Measurements from ENCODE around the gene BRIP1. TPM values are rescaled to one million over a fixed set of nuclear protein-coding genes. Genes with fewer than 3 reads are reported as not detected.
A peak's percentile ranks its signal among the peaks of the same experiment; 100 is the strongest.
"Not testable (repeated sequence)": the region's sequence is repeated elsewhere in the genome, so short reads cannot be mapped to it uniquely, and the experiment has no call there.

Gene BRIP1
- polyA plus RNA-seq (ENCODE audit: insufficient read depth in 1 of 5, insufficient read length in 5 of 5, low replicate concordance in 1 of 5) = 10 to 100 TPM in 4 of 5 donors, 1 to 10 TPM in 1; 8.0 to 22.9 (median 12.8) TPM
- long read RNA-seq, donor 1, full-length matches to known transcripts = 1 of 1 reads
- long read RNA-seq, donor 1, partial matches to known transcripts = 0 of 1 reads
- long read RNA-seq, donor 1, other reads (novel, unspliced or antisense) = 0 of 1 reads
- long read RNA-seq, donor 2 = 0 reads
- long read RNA-seq, donor 3 = 0 reads
- long read RNA-seq, donor 4 = 0 reads
- long read RNA-seq, donor 5 = 0 reads
- long read RNA-seq, donor 6 = 0 reads
- long read RNA-seq, donor 7 = 0 reads
- long read RNA-seq, donor 8 = 0 reads

DNA sequence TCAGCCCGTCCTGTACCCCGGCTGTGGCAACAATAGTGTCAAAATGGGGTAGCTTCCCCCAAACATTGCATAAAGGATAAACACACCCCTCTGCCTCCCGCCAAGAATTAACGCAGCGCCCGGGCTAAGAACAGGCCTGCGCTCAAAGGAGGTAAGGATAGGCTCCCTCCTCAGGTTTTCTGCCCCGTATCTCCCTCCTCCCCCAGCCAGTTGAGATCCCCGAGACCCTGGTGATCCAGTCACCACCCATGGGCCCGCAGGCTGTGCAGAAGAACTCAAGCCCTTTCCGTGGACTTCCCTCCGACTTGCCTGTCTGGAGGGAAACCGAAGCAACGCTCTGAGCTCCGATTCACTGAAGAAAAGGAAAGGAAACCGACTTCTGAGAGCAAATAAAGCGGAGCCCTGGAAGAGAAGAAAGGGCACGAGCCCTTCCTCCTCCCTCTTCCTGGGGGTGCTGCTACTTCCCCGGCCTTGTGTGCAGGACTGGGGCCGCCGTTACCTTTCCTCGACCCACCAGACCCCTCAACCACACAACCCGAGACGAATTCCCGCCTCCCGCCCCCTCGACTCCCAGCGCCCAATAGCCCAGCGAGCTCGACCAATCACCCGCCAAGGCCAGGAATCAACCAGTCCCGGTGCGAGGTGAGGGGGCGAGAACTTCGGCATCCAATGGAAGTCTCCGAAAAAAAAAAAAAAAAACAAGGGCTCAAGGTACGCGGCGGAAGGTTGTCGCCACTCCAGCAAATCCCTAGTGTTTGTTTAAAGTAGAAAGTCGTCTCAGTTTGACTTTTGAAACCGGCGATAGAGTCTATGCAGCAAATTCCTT lies at the start of gene BRIP1:
Gene BRIP1, minus strand, starts transcription at position 554 of the 826 bp plus-strand sequence. CDS start 1,989 bp downstream, outside the sequence.
- peak; percentile 93 for DNase-seq

- DNase-seq = no peak
Observed at GRCh38 chr17:61908292-61909037, 45.1 kb upstream of the BRIP1 start.

- DNase-seq = no peak
Observed at GRCh38 chr17:61907361-61907760, 44.0 kb upstream of the BRIP1 start.

DNA sequence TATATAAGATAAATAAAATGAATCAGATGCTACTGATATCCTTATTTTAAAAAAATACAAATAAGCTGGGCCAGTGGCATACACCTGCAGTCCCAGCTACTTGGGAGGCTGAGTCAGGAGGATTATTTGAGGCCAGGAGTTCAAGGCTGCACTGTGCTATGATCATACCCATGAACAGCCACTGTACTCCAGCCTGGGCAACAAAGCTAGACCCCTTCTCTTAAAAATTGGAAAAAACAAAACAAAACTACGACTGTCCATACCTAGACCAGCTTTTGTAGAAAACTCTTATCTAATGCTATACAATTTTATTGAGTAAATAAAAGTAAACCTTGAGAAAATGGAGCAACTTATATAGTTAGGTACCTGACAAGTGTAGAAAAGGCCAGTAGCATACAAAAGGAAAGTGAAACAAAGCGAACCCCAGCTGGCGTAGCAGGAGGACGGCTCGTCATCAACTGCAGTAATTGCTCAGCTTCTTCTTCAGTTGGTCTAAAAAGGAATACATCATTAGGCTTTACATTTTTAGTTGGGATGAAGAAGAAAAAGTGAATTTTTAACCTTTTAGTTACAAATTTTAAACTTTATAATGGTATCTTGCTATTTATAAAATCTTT lies 40.9 kb upstream of the BRIP1 start:
- no peak for DNase-seq

DNA sequence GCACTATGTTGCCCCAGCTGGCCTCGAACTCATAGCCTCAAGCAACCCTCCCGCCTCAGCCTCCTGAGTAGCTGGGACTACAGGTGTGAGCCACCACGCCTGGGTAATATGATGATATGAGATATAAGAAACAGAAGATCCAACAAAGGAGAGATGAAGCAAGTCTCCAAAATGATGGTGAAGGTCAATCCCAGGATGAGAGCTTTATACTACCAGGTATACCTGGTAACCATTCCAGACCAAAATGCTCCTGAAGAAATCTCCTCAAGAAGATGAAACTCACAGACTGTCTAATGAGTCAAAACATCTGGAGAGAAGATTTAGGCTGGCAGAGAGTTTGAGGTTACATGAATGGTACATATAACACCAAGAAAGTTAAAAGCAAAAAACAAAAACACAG lies 39.9 kb upstream of the BRIP1 start:
- DNase-seq = no peak

DNA sequence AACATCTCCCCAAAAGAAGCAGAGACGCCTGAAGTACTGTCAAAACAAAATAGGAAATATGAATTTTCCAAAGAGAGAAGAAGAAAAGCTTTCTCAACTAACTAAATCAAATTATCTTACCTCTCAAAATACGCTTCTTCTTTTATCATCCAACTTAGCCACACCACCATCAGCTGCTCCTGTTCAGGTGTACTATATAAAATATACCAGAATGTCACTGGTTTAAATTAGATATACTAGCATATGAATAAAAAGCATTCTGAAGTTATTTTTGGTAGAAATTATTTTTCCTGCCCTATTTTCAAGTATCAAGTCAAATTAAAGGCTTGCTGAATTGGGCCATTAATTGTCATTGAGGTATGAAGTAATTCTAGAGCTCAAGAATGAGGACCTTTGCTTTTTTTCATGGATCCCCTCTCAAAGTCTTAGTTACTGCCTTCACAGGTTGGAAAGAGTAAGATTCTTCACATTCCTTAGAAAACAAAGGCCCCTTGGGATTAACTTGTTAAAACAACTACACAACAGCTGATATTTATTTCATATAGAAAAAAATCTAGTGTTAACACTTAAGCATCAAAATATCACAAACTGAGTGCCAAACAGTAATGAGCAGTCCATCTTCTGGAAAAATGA lies 34.3 kb upstream of the BRIP1 start:
- DNase-seq = no peak

- DNase-seq = no peak
Observed at GRCh38 chr17:61895391-61895790, 32.1 kb upstream of the BRIP1 start.

DNA sequence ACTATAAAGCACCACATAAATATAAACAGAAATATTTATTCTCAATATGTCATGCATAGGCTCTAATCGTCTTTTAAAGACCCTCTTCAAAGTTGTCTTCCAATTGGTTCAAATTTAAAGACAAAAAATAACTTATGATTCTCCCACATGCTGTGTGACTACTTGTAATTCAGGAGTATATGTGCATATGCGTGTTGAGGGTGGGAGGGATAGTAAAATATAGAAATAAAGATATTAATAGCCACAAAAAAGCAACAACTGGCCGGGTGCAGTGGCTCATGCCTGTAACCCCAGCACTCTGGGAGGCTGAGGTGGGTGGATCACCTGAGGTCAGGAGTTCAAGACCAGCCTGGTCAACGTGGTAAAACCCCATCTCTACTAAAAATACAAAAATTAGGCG lies 31.0 kb upstream of the BRIP1 start:
- not testable (repeated sequence) for DNase-seq

DNA sequence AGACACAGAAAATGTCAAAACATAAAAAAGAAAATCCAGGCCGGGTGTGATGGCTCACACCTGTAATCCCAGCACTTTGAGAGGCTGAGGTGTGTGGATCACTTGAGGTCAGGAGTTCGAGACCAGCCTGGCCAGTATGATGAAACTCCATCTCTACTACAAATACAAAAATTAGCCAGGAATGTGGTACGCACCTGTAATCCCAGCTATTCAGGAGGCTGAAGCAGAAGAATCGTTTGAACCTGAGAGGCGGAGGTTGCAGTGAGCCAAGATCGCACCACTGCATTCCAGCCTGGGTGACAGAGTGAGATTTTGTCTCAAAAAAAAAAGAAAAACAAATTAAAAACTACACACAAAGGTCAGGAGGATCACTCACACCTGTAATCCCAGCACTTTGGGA lies 24.4 kb upstream of the BRIP1 start:
- not testable (repeated sequence) for DNase-seq

GRCh38 chr17:61885865-61886264 lies 22.5 kb upstream of the BRIP1 start:
- not testable (repeated sequence) for DNase-seq

DNA sequence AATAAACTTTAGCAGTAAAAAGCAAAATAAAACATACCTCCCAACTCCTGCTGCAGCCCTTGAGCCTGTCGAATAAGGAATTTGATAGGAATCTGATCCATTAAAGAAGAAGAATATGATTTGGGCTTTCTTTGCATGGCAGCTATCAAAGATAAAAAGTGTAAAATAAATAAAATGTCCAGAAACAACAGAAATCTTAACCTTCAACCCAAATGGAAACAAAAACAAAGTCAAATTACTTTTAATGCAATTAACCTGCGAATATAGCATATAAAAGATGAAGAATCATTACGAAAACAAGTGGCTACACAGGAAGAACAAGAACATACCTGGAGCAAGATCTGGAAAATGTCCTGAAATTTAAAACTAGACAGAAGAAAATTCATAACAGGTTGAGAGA lies 21.5 kb upstream of the BRIP1 start:
- DNase-seq = no peak

DNA sequence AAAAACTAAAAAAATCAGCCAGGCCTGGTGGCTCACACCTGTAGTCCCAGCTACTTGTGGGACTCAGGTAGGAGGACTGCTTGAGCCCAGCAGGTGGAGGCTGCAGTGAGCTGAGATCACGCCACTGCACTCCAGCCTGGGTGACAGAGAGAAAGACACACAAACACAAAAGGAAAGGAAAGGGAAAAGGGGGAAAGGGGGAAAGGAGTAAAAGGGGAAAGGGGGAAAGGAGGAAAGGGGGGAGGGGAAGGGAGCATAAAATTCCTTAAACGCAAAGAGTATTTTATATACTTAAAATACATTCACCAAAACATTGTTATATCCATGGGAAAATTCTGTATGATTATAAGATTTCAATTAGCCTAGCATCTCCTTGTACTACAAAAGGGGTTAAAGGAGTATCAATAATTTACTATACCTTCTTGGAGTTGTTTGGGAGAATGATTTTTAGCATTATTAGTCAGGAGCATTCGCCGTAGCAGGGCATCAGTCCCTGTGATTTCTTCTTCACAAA lies 17.3 kb upstream of the BRIP1 start:
- no peak for DNase-seq

DNA sequence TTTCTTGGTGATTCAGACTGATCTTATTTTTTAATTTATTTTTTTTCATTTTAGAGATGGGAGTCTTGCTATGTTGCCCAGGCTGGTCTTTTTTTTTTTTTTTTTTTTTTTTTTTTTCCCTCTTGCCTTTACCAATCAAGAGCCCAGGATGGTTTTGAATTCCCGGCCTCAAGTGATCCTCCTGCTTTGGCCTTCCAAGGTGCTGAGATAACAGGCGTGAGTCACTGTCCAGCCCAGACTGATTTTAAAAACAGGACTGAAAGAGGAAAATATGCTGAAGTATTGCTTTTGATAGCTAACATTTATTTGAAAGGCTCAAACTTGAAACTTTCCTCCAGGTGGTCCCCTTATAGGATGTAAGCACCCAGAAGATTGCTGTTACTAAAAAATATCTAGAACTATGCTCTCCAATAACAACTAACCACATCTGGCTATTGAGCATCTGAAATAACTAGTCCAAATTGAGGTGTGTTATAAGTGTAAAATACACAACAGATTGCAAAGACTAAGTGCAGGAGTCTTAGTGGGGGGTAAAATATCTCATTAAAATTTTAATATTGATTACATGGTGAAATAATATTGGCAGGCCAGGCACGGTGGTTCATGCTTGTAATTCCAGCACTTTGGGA lies 15.8 kb upstream of the BRIP1 start:
- no peak for DNase-seq

DNA sequence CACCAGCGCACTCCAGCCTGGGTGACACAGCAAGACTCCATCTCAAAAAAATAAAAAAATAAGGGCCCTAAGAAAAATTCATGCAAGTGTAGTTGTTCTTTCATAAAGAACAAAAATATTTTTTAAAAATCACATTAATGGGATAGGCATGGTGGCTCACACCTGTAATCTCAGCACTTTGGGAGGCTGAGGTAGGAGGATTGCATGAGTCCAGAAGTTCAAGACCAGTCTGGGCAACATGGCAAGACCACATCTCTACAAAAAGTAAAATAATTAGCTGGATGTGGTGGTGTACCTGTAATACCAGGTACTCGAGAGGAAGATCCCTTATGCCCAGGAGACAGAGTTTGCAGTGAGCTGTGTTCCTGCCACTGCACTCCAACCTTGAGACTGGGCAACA lies 15.2 kb upstream of the BRIP1 start:
- DNase-seq = no peak

GRCh38 chr17:61877837-61878236 lies 14.5 kb upstream of the BRIP1 start:
- DNase-seq = no peak

DNA sequence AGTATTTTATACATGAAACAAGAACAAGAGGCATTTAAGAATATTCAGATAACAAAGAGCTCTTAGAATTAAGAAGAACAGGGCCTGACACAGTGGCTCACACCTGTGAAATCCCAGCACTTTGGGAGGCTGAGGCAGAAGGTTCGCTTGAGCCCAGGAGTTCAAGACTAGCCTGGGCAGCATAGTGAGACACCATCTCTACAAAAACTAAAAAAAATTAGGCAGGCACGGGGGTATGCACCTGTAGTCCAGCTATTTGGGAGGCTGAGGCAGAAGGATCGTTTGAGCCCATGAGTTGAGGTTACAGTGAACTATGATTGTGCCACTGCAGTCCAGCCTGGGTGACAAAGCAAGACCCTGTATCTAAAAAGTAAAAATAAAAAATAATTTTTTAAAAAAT lies 12.5 kb upstream of the BRIP1 start:
- no peak for DNase-seq

GRCh38 chr17:61875285-61875684 lies 12.0 kb upstream of the BRIP1 start:
- no peak for DNase-seq

DNA sequence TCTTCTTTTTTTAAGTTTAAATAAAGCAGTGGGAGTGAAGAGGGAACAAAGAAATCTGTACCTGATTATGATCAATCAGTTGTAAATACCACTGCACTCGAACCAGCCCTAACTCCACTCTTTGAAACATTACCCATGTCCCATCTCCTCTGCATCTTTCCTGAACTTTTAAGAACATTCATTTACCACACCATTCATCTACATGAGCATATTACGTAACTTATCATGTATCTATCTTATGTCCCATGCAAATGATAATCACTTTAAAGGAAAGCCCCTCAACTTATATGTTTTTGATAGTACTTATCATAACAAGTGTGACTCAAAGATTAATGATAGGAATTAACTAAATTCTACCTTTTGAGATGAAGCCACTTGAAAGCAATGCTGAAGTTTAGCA lies 10.7 kb upstream of the BRIP1 start:
- DNase-seq = no peak

GRCh38 chr17:61872099-61872498 lies 8.8 kb upstream of the BRIP1 start:
- DNase-seq = no peak

DNA sequence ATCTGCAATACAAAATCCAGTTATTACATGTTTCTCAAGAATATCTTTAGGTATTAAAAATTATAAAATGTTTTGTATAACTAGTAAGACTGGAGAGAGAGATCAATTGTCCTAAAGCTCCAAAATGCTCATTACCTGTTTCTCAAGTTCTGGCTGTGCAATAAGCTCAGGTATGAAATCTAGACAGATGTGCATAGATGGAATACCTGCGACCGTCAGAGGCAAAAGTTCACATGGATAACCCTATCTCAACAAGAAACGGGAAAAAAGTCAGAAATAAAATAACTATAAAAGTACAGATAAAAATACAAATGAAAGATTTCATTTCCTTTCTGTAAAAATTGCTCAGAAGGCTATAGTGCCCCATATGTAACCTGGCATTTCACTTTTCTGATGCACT lies 5.8 kb upstream of the BRIP1 start:
- DNase-seq = no peak

- DNase-seq = no peak
Observed at GRCh38 chr17:61868074-61868473, 4.7 kb upstream of the BRIP1 start.
